ENCODE data around the gene AQP12A. TPM values are rescaled to one million over a fixed set of nuclear protein-coding genes. Genes with fewer than 3 reads are reported as not detected.

The AQP12A gene
- total RNA-seq, 1 experiment from 2014 or later = not detected

- no peak overlapping the region for H3K4me3 ChIP-seq (ENCODE audit: low read depth in 2 of 2, low read length in 2 of 2)
- no peaks in the 10 kb centered on the region for H3K36me3 ChIP-seq (ENCODE audit: control insufficient read depth, insufficient read depth, low read length)
- 0 out of 2 replicates have a peak, but pooled peaks have one; percentile 18 for ATAC-seq
- no peak overlapping the region for H3K27ac ChIP-seq (ENCODE audit: low read length)
- H3K9me3 ChIP-seq (ENCODE audit: control insufficient read depth, insufficient read depth, low read depth, low read length) = no peaks in the 10 kb centered on the region
- TF ChIP-seq TCF7L2 (IDR thresholded peaks at IDR 0.05; ENCODE audit: low read depth, low read length) (no peak), CTCF (IDR thresholded peaks at IDR 0.05) (no peak), SIN3A (IDR thresholded peaks at IDR 0.05; ENCODE audit: borderline replicate concordance, insufficient read depth, low read depth, low read length) (no peak), POLR2AphosphoS5 (IDR thresholded peaks at IDR 0.05; ENCODE audit: low read depth, low read length) (no peak), REST (IDR thresholded peaks at IDR 0.05; ENCODE audit: insufficient read depth in 1 of 2, low read depth in 2 of 2, low read length in 1 of 2) (no peak)
- no peak for DNase-seq (ENCODE audit: low read depth, low spot score)
- POLR2A ChIA-PET = no interaction called here
- H3K27me3 ChIP-seq (ENCODE audit: control insufficient read depth, insufficient read depth, low read length) = peaks cover 14% of the 10 kb centered on the region
- no TSS peak for BruUV-seq (replicated peaks)
- CTCF ChIA-PET = no interaction called here
- in situ Hi-C loops (cut with HindIII; ENCODE audit: low pct_unique_long_range_greater_than_20kb, low sequenced_read_pairs) = no loop called here
- no peaks in the 10 kb centered on the region for H3K4me1 ChIP-seq (ENCODE audit: control insufficient read depth, insufficient read depth, low read length)
- intact Hi-C loops (cut with micrococcal nuclease; ENCODE audit: unreplicated experiment) = no loop called here
These were observed 43.5 kb upstream of the AQP12A start for GRCh38 chr2:240648155-240648649.

GRCh38 chr2:240648650-240649275 lies 42.9 kb upstream of the AQP12A start:
- no peak for DNase-seq (ENCODE audit: low read depth, low spot score)
- Histone ChIP-seq H3K27me3 (ENCODE audit: control insufficient read depth, insufficient read depth, low read length) (peaks cover 14% of the 10 kb centered on the region), H3K27ac (ENCODE audit: low read length) (no peak overlapping the region), H3K9me3 (ENCODE audit: control insufficient read depth, insufficient read depth, low read depth, low read length) (no peaks in the 10 kb centered on the region), H3K4me3 (ENCODE audit: low read depth in 2 of 2, low read length in 2 of 2) (no peak overlapping the region), H3K36me3 (ENCODE audit: control insufficient read depth, insufficient read depth, low read length) (no peaks in the 10 kb centered on the region), H3K4me1 (ENCODE audit: control insufficient read depth, insufficient read depth, low read length) (no peaks in the 10 kb centered on the region)
- no peak for ATAC-seq
- ChIA-PET POLR2A (no interaction called here), CTCF (no interaction called here)
- no peak for TF ChIP-seq POLR2AphosphoS5 (IDR thresholded peaks at IDR 0.05; ENCODE audit: low read depth, low read length)
- no peak for TF ChIP-seq CTCF (IDR thresholded peaks at IDR 0.05)
- TF ChIP-seq SIN3A (IDR thresholded peaks at IDR 0.05; ENCODE audit: borderline replicate concordance, insufficient read depth, low read depth, low read length) = no peak
- no peak for TF ChIP-seq TCF7L2 (IDR thresholded peaks at IDR 0.05; ENCODE audit: low read depth, low read length)
- TF ChIP-seq REST (IDR thresholded peaks at IDR 0.05; ENCODE audit: insufficient read depth in 1 of 2, low read depth in 2 of 2, low read length in 1 of 2) = no peak
- intact Hi-C loops (cut with micrococcal nuclease; ENCODE audit: unreplicated experiment) = no loop called here
- in situ Hi-C loops (cut with HindIII; ENCODE audit: low pct_unique_long_range_greater_than_20kb, low sequenced_read_pairs) = no loop called here
- BruUV-seq (replicated peaks) = no TSS peak
